ENCODE results near the gene ZMIZ1.
A peak's percentile ranks its signal among the peaks of the same experiment; 100 is the strongest.

The ZMIZ1 gene

GRCh38 chr10:79207726-79208125 is 139.0 kb downstream of the ZMIZ1 start:
- DNase-seq, result no peak

GRCh38 chr10:79208251-79208983 is 139.7 kb downstream of the ZMIZ1 start:
- no peak for DNase-seq

- DNase-seq, result no peak
Measured at GRCh38 chr10:79209340-79209739, 140.6 kb downstream of the ZMIZ1 start.

- DNase-seq, result no peak
Measured at GRCh38 chr10:79209831-79210230, 141.1 kb downstream of the ZMIZ1 start.

- DNase-seq, result no peak
Measured at GRCh38 chr10:79210672-79211071, 141.9 kb downstream of the ZMIZ1 start.

- no peak for DNase-seq
Measured at GRCh38 chr10:79211616-79212015, 142.8 kb downstream of the ZMIZ1 start.

- DNase-seq, result no peak
Measured at GRCh38 chr10:79215531-79215930, 146.8 kb downstream of the ZMIZ1 start.

- DNase-seq, result no peak
Measured at GRCh38 chr10:79219322-79219957, 150.7 kb downstream of the ZMIZ1 start.

GRCh38 chr10:79220307-79220706 is 151.5 kb downstream of the ZMIZ1 start:
- DNase-seq, result no peak

- no peak for DNase-seq
Measured at GRCh38 chr10:79221110-79222051, 152.6 kb downstream of the ZMIZ1 start.

- no peak for DNase-seq
Measured at GRCh38 chr10:79222186-79222585, 153.4 kb downstream of the ZMIZ1 start.

- peak in 1 of 2 donors; percentile 40 for DNase-seq
Measured at GRCh38 chr10:79223091-79224048, 154.6 kb downstream of the ZMIZ1 start.

- no peak for DNase-seq
Measured at GRCh38 chr10:79224263-79224949, 155.6 kb downstream of the ZMIZ1 start.

GRCh38 chr10:79224992-79225391 is 156.2 kb downstream of the ZMIZ1 start:
- no peak for DNase-seq

- DNase-seq, result no peak
Measured at GRCh38 chr10:79226391-79227245, 157.9 kb downstream of the ZMIZ1 start.

GRCh38 chr10:79229071-79229541 is 160.3 kb downstream of the ZMIZ1 start:
- no peak for DNase-seq

- DNase-seq, result no peak
Measured at GRCh38 chr10:79229830-79230327, 161.1 kb downstream of the ZMIZ1 start.

- DNase-seq, result no peak
Measured at GRCh38 chr10:79230328-79230830, 161.6 kb downstream of the ZMIZ1 start.

- no peak for DNase-seq
Measured at GRCh38 chr10:79230850-79231249, 162.1 kb downstream of the ZMIZ1 start.

- DNase-seq, result no peak
Measured at GRCh38 chr10:79231908-79232307, 163.1 kb downstream of the ZMIZ1 start.

All from inflammatory macrophage (primary cell).